Stimulated activated CD4-positive, alpha-beta T cell treated with anti-CD3 and anti-CD28 coated beads, TNF-alpha, amount 100 ng/mL, for 48 hours (primary cell): Measurements from ENCODE around the gene COL25A1.
"Not testable (repeated sequence)": the region's sequence is repeated elsewhere in the genome, so short reads cannot be mapped to it uniquely, and the experiment has no call there.

Source experiments
- DNase-seq, 3 donors: peaks; one replicate each; pipeline ENCODE4 v3.0.0-alpha.2; 2020; ENCODE audit warnings: low read depth in 3 of 3

COL25A1 gene

GRCh38 chr4:109051054-109051453 lies 251.4 kb downstream of the COL25A1 start:
- DNase-seq: no peak

GRCh38 chr4:109049926-109050325 lies 252.5 kb downstream of the COL25A1 start:
- no peak for DNase-seq

GRCh38 chr4:109046471-109047201 lies 255.8 kb downstream of the COL25A1 start:
- no peak for DNase-seq

- DNase-seq: no peak
These were observed 258.0 kb downstream of the COL25A1 start for GRCh38 chr4:109044431-109044830.

- DNase-seq: no peak
These were observed 259.2 kb downstream of the COL25A1 start for GRCh38 chr4:109043286-109043685.

- no peak for DNase-seq
These were observed 260.7 kb downstream of the COL25A1 start for GRCh38 chr4:109041463-109042360.

GRCh38 chr4:109040441-109040840 lies 262.0 kb downstream of the COL25A1 start:
- DNase-seq: no peak

- no peak for DNase-seq
These were observed 265.4 kb downstream of the COL25A1 start for GRCh38 chr4:109037026-109037425.

- no peak for DNase-seq
These were observed 268.5 kb downstream of the COL25A1 start for GRCh38 chr4:109033993-109034392.

- no peak for DNase-seq
These were observed 269.8 kb downstream of the COL25A1 start for GRCh38 chr4:109032671-109033070.

GRCh38 chr4:109029987-109030386 lies 272.5 kb downstream of the COL25A1 start:
- DNase-seq: no peak

- DNase-seq: no peak
These were observed 275.4 kb downstream of the COL25A1 start for GRCh38 chr4:109027016-109027500.

- DNase-seq: no peak
These were observed 275.9 kb downstream of the COL25A1 start for GRCh38 chr4:109026588-109026987.

GRCh38 chr4:109025471-109026076 lies 276.9 kb downstream of the COL25A1 start:
- no peak for DNase-seq

GRCh38 chr4:109022961-109023360 lies 279.5 kb downstream of the COL25A1 start:
- no peak for DNase-seq

- DNase-seq: not testable (repeated sequence)
These were observed 280.8 kb downstream of the COL25A1 start for GRCh38 chr4:109021630-109022029.

GRCh38 chr4:109020861-109021260 lies 281.6 kb downstream of the COL25A1 start:
- DNase-seq: no peak

- DNase-seq: no peak
These were observed 286.3 kb downstream of the COL25A1 start for GRCh38 chr4:109016200-109016599.

GRCh38 chr4:109015413-109015810 lies 287.0 kb downstream of the COL25A1 start:
- no peak for DNase-seq

- DNase-seq: no peak
These were observed 287.7 kb downstream of the COL25A1 start for GRCh38 chr4:109014593-109015412.

GRCh38 chr4:109012286-109012880 lies 290.1 kb downstream of the COL25A1 start:
- no peak for DNase-seq
